GM10266 (cell line): Measurements from ENCODE around the gene PDK3.
A peak's percentile ranks its signal among the peaks of the same experiment; 100 is the strongest.

Experiments used
- DNase-seq: peaks from one replicate; pipeline ENCODE4 v3.0.0; 2012; ENCODE audit errors: extremely low spot score
- TF ChIP-seq, protein P1 (sequence below): IDR thresholded peaks from 2 replicates; pipeline ENCODE4 v1.5.1; 2012; ENCODE audit warnings: mild to moderate bottlenecking, low read depth; ENCODE audit not compliant: control insufficient read depth, insufficient read depth; ENCODE audit errors: missing control alignments

PDK3 gene

DNA sequence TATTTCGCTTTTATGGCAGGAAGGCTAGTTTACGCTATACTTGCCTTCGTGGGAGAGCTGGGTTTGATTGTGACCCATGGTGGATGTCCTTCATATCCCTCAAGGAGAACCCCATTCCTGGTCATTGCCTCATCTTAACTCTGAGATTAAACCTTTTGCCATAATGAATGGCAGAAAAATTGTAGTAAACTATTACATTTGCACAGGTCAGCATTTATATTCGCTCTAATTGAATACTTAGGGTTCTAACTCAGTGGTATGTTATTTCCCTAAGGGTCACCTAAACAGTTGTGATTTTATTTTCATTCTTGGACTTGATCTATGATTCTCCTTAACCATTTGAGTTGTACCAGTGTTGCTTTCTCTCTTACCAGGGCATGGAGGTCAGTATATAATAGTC lies 13.4 kb downstream of the PDK3 start:
- no peak for DNase-seq
- TF ChIP-seq, protein P1, sequence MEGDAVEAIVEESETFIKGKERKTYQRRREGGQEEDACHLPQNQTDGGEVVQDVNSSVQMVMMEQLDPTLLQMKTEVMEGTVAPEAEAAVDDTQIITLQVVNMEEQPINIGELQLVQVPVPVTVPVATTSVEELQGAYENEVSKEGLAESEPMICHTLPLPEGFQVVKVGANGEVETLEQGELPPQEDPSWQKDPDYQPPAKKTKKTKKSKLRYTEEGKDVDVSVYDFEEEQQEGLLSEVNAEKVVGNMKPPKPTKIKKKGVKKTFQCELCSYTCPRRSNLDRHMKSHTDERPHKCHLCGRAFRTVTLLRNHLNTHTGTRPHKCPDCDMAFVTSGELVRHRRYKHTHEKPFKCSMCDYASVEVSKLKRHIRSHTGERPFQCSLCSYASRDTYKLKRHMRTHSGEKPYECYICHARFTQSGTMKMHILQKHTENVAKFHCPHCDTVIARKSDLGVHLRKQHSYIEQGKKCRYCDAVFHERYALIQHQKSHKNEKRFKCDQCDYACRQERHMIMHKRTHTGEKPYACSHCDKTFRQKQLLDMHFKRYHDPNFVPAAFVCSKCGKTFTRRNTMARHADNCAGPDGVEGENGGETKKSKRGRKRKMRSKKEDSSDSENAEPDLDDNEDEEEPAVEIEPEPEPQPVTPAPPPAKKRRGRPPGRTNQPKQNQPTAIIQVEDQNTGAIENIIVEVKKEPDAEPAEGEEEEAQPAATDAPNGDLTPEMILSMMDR, result no peak

DNA sequence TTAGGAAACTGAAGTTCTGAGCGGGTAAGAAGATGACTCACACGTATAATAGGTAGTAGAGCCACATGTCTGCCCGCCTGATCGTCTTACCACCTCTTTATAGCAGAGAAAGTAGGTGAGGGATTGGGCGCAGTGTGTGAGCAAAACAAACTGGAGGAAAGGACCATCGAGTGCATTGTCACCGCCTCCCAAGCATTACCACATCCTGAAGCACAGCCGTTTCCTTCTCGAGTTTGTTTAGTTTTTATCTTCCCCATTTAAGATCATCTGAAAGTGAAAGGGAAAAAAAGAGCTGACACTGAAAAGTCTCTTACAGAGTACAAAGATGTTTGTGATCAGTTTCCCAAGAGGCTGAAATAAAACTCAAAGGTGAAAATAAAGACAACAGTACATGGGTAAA lies 14.8 kb downstream of the PDK3 start:
- DNase-seq, result peak; percentile 32
- TF ChIP-seq, protein P1, result no peak

DNA sequence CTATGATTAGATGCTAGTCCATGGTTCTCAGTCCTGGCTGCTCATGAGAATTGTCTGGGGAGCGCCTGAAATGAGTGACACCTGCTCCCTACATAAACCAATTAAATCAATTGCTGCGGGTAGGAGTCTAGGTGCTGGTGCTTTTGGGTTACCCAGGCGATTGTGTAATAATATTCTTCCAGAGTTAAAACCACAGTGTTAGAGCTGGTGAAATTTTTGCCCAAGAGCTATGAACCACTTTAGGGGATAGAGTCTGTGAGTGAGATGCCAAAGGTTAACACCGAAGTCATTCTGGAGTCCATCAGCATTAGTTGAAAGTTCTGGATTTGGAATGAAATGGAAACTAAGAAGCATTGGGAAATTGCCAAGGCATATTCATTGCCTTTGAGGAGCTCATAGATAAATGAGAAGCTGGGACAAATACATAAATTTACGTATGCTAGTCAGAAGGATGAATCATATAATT lies 15.3 kb downstream of the PDK3 start:
- no peak for DNase-seq
- TF ChIP-seq, protein P1, result no peak

DNA sequence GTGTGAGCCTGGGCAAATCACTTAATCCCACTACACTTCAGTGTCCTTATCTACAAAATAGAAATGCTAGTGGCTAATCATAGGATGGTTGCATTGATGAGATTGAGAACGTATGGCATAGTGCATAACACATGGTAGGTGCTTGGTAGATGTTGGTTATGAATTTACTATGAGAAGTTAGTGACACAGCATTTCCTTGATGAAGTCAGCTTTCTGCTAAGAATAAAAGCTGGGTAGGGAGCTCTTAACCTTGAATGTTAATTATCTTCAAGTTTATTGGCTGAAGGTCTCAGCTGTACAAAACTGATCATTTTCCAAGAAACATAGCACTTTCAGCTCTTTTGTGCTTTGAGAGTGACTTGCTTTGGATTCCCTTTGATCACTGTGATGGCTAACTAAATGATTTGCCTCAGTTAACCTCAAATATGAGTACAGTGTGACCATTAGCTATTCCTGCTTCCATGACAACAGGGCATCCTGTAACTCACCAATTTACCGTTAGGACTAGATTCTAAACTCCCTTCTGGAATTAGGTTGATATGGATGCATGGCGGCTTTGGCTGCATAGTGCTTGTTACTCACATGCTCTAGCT lies 17.8 kb downstream of the PDK3 start:
- no peak for DNase-seq
- TF ChIP-seq, protein P1, result no peak

DNA sequence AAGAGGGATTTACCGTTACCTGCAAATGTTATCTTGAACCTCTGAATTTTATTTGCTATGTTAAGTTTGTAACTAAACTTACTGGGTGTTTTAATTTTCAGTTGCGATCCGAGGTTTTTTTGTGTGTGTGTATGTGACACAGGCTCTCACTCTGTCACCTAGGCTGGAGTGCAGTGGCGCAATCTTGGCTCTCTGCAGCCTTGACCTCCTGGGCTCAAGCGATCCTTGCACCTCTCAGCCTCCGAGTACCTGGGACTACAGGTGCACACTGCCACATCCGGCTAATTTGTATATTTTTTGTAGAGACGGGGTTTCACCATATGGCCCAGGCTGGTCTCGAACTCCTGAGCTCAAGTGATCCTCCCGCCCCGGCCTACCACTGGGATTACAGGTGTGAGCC lies 18.5 kb downstream of the PDK3 start:
- TF ChIP-seq, protein P1, result no peak
- no peak for DNase-seq

DNA sequence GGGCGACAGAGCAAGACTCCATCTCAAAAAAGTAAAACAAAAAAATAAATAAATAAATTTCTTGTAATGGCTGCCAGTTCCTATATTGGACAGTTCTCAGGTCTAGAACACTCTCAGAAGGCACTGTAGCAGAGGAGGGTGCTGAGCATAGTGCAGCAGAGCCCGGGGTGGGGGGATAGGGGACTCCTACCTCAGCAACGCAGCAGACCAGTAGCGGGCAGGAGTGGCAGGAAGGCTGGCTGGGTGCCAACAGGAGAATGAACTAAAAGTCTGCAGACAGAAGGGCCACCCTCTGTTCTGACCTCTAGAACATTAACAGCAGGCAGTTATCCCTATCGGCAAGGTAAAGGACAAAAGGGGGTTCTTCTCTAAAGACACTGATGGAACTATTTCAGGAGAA lies 20.2 kb downstream of the PDK3 start:
- TF ChIP-seq, protein P1, result no peak
- DNase-seq, result no peak

DNA sequence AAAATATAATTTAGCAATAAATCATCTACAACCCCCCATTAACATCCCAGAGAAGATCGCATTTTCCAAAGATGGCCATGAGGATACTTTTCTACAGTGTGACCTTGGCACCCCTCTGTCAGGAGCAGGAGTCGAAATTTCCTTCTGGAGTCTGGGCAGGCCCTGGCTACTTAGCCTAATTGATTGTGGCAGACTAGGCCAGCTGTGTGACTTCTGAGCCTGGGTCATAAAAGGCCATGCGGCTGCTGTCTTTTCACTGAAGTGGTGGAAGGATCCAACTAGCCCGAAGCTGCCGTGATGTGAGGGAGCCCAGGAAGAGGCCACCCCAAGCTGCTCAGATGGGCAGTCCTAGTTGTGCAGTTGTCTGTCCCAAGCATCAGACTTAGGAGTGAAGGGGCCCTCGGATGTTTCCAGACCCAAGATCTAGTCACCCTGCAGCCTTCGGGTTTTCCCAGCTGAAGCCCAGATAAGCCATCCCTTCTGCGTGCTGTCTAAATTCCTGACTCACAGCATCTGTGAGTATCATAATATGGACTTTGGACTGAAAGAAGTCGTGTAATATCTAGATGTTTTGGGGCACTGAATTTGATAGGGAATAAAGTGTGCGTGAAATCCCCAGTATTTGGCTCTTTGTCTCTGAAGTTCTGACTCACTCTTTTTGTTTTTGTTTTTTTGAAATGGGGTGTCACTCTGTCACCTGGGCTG lies 21.0 kb downstream of the PDK3 start:
- TF ChIP-seq, protein P1, result no peak
- DNase-seq, result no peak
